Chondrocyte (in vitro differentiated cells): ENCODE measurements around the gene POC1B. TPM values are rescaled to one million over a fixed set of nuclear protein-coding genes. Genes with fewer than 3 reads are reported as not detected.
A peak's percentile ranks its signal among the peaks of the same experiment; 100 is the strongest.

Experiments
- DNase-seq: peaks from one replicate; pipeline ENCODE4 v3.0.0; 2021; ENCODE audit warnings: mixed read lengths, low spot score
- H3K27ac Mint-ChIP-seq: one replicate; pipeline ENCODE4 v1.8.0; 2021; ENCODE audit warnings: mild to moderate bottlenecking, moderate library complexity, mixed read lengths; ENCODE audit not compliant: unreplicated experiment
- H3K27me3 Mint-ChIP-seq: 2 replicates; pipeline ENCODE4 v1.8.0; 2021; ENCODE audit warnings: low read depth, mixed read lengths
- H3K36me3 Mint-ChIP-seq: 2 replicates; pipeline ENCODE4 v1.8.0; 2021; ENCODE audit warnings: low read depth, mixed read lengths
- H3K4me1 Mint-ChIP-seq: 2 replicates; pipeline ENCODE4 v1.8.0; 2021; ENCODE audit warnings: low read depth, mild to moderate bottlenecking, mixed read lengths
- H3K4me3 Mint-ChIP-seq: one replicate; pipeline ENCODE4 v1.8.0; 2021; ENCODE audit warnings: mild to moderate bottlenecking, moderate library complexity, mixed read lengths; ENCODE audit not compliant: unreplicated experiment
- H3K9me3 Mint-ChIP-seq: 2 replicates; pipeline ENCODE4 v1.8.0; 2021; ENCODE audit warnings: low read depth, mixed read lengths
- CTCF ChIP-seq: fragments of 200-600 bp; sonication (generic); IDR thresholded peaks from 2 replicates; pipeline ENCODE4 v1.5.0; 2021; ENCODE audit warnings: antibody characterized with exemption, mild to moderate bottlenecking, moderate library complexity
- total RNA-seq: library from RNA; stranded (reverse); gene quantifications from 3 replicates; pipeline ENCODE4 v1.2.1, GENCODE V29; 2021

Gene POC1B
- total RNA-seq, 1 donor from 2014 or later = 10.4 TPM

GRCh38 chr12:89546151-89546550, 20.3 kb upstream of the POC1B start:
- Mint-ChIP-seq H3K27me3 (no peaks in the 10 kb centered on the region), H3K27ac (no peak overlapping the region), H3K9me3 (no peaks in the 10 kb centered on the region), H3K4me1 (peaks cover 40% of the 10 kb centered on the region), H3K4me3 (no peak overlapping the region), H3K36me3 (no peaks in the 10 kb centered on the region)
- TF ChIP-seq CTCF = no peak
- DNase-seq = no peak

- H3K4me1 Mint-ChIP-seq = peaks cover 40% of the 10 kb centered on the region
- H3K9me3 Mint-ChIP-seq = no peaks in the 10 kb centered on the region
- H3K27ac Mint-ChIP-seq = peak overlapping the region; percentile 61
- H3K4me3 Mint-ChIP-seq = no peak overlapping the region
- no peak for DNase-seq
- no peak for TF ChIP-seq CTCF
- no peaks in the 10 kb centered on the region for H3K36me3 Mint-ChIP-seq
- H3K27me3 Mint-ChIP-seq = no peaks in the 10 kb centered on the region
These were observed 18.9 kb upstream of the POC1B start for GRCh38 chr12:89544681-89545184.

- H3K36me3 Mint-ChIP-seq = no peaks in the 10 kb centered on the region
- no peak overlapping the region for H3K4me3 Mint-ChIP-seq
- TF ChIP-seq CTCF = no peak
- no peak overlapping the region for H3K27ac Mint-ChIP-seq
- no peak for DNase-seq
- H3K27me3 Mint-ChIP-seq = no peaks in the 10 kb centered on the region
- H3K9me3 Mint-ChIP-seq = no peaks in the 10 kb centered on the region
- H3K4me1 Mint-ChIP-seq = peaks cover 40% of the 10 kb centered on the region
These were observed 18.2 kb upstream of the POC1B start for GRCh38 chr12:89544022-89544421.

- Mint-ChIP-seq H3K27me3 (no peaks in the 10 kb centered on the region), H3K36me3 (no peaks in the 10 kb centered on the region), H3K9me3 (no peaks in the 10 kb centered on the region), H3K27ac (no peak overlapping the region), H3K4me1 (peaks cover 40% of the 10 kb centered on the region), H3K4me3 (no peak overlapping the region)
- TF ChIP-seq CTCF = peak; percentile 96
- no peak for DNase-seq
These were observed 17.2 kb upstream of the POC1B start for GRCh38 chr12:89542912-89543592.

- peaks cover 36% of the 10 kb centered on the region for H3K4me1 Mint-ChIP-seq
- H3K4me3 Mint-ChIP-seq = no peak overlapping the region
- H3K36me3 Mint-ChIP-seq = no peaks in the 10 kb centered on the region
- no peak for DNase-seq
- H3K27me3 Mint-ChIP-seq = no peaks in the 10 kb centered on the region
- TF ChIP-seq CTCF = no peak
- peak overlapping the region; percentile 39 for H3K27ac Mint-ChIP-seq
- H3K9me3 Mint-ChIP-seq = no peaks in the 10 kb centered on the region
These were observed 16.4 kb upstream of the POC1B start for GRCh38 chr12:89542236-89542635.
